Metanephros (tissue), 1 donor: ENCODE results near the gene ELSPBP1. TPM values are rescaled to one million over a fixed set of nuclear protein-coding genes. Genes with fewer than 3 reads are reported as not detected.

Experiments
- total RNA-seq: library from RNA; depleted of rRNA; stranded (reverse); fragments of >200 nt; gene quantifications from one replicate; pipeline ENCODE4 v1.2.3, GENCODE V29; 2014

ELSPBP1 gene
- not detected for total RNA-seq

GRCh38 chr19:47994209-47994802 is at the start of gene ELSPBP1:
Gene ELSPBP1, plus strand, starts transcription at chr19:47994632. Its CDS starts 14,036 bp downstream, at chr19:48008668.

GRCh38 chr19:47992070-47992469 is 2.4 kb upstream of the ELSPBP1 start, which contains the start of gene BSPH1:
Gene BSPH1, minus strand, starts transcription at chr19:47992170. Its CDS starts 89 bp downstream, at chr19:47992081.

DNA sequence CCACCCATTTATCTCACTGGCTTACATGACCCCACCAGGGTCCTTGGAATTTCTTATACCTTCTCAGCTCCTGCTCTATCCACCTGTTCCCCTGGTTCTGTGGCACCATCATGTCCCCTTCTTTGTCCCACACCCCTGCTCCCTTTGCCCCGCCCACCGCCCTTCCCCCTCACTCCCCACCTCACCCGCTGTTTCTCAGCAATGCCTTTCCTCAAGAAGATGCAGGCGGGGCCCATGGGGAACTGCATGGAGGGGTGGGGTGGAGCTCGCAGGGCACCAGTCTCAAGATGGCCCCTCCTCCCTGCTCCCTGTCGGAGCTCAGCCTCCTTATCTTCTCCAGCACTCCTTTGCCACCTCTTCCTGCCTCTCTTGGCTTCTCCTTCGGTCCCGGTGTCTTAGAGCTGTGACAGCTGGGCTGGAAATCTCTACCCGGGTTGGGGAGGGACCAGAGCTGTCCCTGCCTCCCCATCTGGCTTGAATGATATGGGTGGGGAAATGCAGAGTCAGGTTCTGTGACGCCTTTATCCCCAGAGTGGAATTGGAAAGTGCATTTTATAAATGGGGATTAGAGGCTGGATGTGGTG is 49.3 kb downstream of the ELSPBP1 start, which contains the start of gene CABP5:
Gene CABP5, minus strand, starts transcription at position 405 of the 584 bp plus-strand sequence. Its CDS starts 157 bp downstream, at position 248.

Other genes starting within 250 kb of the ELSPBP1 start
- 144 TPM for gene NOP53, start 249.1 kb upstream of the ELSPBP1 start, total RNA-seq
- gene SELENOW, start 215.9 kb upstream of the ELSPBP1 start, total RNA-seq, result 172 TPM
- not detected for gene TPRX1, start 190.1 kb upstream of the ELSPBP1 start, total RNA-seq
- not detected for gene CRX, start 172.7 kb upstream of the ELSPBP1 start, total RNA-seq
- not detected for gene TPRX2, start 135.4 kb upstream of the ELSPBP1 start, total RNA-seq
- gene SULT2A1, start 108.3 kb upstream of the ELSPBP1 start, total RNA-seq, result 0.41 TPM
- gene BSPH1, start 2.5 kb upstream of the ELSPBP1 start, total RNA-seq, result not detected
- gene CABP5, start 49.4 kb downstream of the ELSPBP1 start, total RNA-seq, result not detected
- 20.6 TPM for gene PLA2G4C, start 116.2 kb downstream of the ELSPBP1 start, total RNA-seq
- 54.3 TPM for gene LIG1, start 175.7 kb downstream of the ELSPBP1 start, total RNA-seq
- gene ZSWIM9, start 176.0 kb downstream of the ELSPBP1 start, total RNA-seq, result 9.8 TPM